OCI-LY3 (cell line): ENCODE measurements around the gene P2RX6.

Source experiments
- H2AFZ ChIP-seq: fragments of 200-600, 300-600 bp; shearing (Covaris generic); 2 replicates; pipeline ENCODE4 v1.6.0; 2014; ENCODE audit warnings: antibody characterized with exemption, low read depth, low read length
- H3K27ac ChIP-seq: fragments of 200-600, 300-600 bp; sonication (generic); 2 replicates; pipeline ENCODE4 v1.5.1; 2014; ENCODE audit warnings: mild to moderate bottlenecking, low read length, moderate library complexity, mixed read lengths
- H3K27me3 ChIP-seq: fragments of 200-600, 300-600 bp; sonication (generic); 2 replicates; pipeline ENCODE4 v1.6.1; 2014; ENCODE audit warnings: low read depth, low read length, mixed read lengths
- H3K36me3 ChIP-seq: fragments of 200-600, 300-600 bp; sonication (generic); replicated peaks from 2 replicates; pipeline ENCODE3; 2014; ENCODE audit warnings: low read depth, low read length, mixed read lengths
- H3K4me1 ChIP-seq: fragments of 300-600, 200-600 bp; sonication (generic); 2 replicates; pipeline ENCODE4 v1.6.1; 2014; ENCODE audit warnings: low read length, mixed read lengths
- H3K4me2 ChIP-seq: fragments of 200-600, 300-600 bp; sonication (generic); 2 replicates; pipeline ENCODE4 v1.6.1; 2014; ENCODE audit warnings: low read length, mixed read lengths
- H3K4me3 ChIP-seq: fragments of 300-600, 200-600 bp; sonication (generic); 2 replicates; pipeline ENCODE4 v1.5.1; 2014; ENCODE audit warnings: antibody characterized with exemption, mild to moderate bottlenecking, low read length, moderate library complexity
- H3K79me2 ChIP-seq: fragments of 300-600, 200-600 bp; shearing (Covaris generic); 2 replicates; pipeline ENCODE4 v1.6.1; 2014; ENCODE audit warnings: mild to moderate bottlenecking, low read length, mixed read lengths
- H3K9ac ChIP-seq: fragments of 300-600, 200-600 bp; shearing (Covaris generic); 2 replicates; pipeline ENCODE4 v1.6.0; 2014; ENCODE audit warnings: mild to moderate bottlenecking, low read length, moderate library complexity
- H3K9me3 ChIP-seq: fragments of 200-600, 300-600 bp; shearing (Covaris generic); 2 replicates; pipeline ENCODE4 v1.6.1; 2014; ENCODE audit warnings: low read length, mixed read lengths; ENCODE audit not compliant: insufficient read depth
- H4K20me1 ChIP-seq: fragments of 200-600, 300-600 bp; sonication (generic); 2 replicates; pipeline ENCODE4 v1.6.1; 2016; ENCODE audit warnings: low read length, mixed read lengths; ENCODE audit not compliant: insufficient read depth
- EZH2phosphoT487 ChIP-seq: fragments of 200-600 bp; shearing (Covaris generic); IDR thresholded peaks from 2 replicates; pipeline ENCODE4 v1.6.1; 2018; ENCODE audit warnings: antibody characterized with exemption, mixed run types, low read depth
- TF ChIP-seq, protein P1 (sequence below): fragments of 200-600, 300-600 bp; sonication (generic); IDR thresholded peaks from 2 replicates; pipeline ENCODE4 v1.5.1; 2014; ENCODE audit warnings: antibody characterized with exemption, low read length, low read depth

Gene P2RX6

DNA sequence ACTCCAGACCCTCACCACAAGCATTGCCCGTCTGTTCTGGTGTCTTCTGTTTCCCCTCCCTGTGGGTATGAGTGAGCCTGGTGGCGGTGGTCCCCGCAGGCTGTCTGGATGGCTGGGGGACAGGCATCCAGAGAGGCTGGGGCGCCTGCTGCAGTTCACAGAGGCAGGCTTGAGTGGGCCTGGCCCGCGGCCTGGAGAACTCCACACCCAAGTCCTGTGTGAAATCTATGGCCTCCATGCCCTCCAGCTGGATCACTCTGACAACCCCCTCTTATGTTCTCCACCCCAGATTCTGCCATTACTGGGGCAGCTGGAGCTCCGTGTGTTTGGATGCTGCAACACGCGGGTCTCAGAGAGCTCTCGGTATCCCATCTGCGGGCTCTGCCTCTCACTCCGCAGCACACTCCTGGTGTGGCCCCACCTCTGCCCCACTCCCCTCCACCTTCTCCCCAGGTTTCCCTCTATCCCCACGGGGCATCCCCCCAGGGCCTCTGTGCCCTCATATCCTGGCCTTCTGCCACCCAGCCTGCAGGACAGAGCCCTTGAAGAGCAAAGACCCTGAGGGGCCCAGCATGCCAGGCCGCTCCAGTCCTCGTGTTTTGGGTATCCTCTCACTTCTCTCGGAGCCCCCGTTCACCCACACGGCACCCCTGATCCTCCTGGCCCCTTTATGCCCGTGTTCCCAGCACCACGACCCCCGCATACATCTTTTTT, 62.1 kb downstream of the P2RX6 start:
- Histone ChIP-seq H3K9me3 (no peaks in the 10 kb centered on the region), H3K9ac (no peak overlapping the region), H3K27ac (no peak overlapping the region), H3K79me2 (no peaks in the 10 kb centered on the region), H3K4me2 (no peak overlapping the region), H4K20me1 (no peaks in the 10 kb centered on the region; the same call in 1 of the 2 replicates), H3K4me3 (no peak overlapping the region), H3K4me1 (no peaks in the 10 kb centered on the region), H3K36me3 (no peaks in the 10 kb centered on the region), H3K27me3 (peaks cover 15% of the 10 kb centered on the region), H2AFZ (no peak overlapping the region)
- no peak for TF ChIP-seq EZH2phosphoT487
- TF ChIP-seq, protein P1, sequence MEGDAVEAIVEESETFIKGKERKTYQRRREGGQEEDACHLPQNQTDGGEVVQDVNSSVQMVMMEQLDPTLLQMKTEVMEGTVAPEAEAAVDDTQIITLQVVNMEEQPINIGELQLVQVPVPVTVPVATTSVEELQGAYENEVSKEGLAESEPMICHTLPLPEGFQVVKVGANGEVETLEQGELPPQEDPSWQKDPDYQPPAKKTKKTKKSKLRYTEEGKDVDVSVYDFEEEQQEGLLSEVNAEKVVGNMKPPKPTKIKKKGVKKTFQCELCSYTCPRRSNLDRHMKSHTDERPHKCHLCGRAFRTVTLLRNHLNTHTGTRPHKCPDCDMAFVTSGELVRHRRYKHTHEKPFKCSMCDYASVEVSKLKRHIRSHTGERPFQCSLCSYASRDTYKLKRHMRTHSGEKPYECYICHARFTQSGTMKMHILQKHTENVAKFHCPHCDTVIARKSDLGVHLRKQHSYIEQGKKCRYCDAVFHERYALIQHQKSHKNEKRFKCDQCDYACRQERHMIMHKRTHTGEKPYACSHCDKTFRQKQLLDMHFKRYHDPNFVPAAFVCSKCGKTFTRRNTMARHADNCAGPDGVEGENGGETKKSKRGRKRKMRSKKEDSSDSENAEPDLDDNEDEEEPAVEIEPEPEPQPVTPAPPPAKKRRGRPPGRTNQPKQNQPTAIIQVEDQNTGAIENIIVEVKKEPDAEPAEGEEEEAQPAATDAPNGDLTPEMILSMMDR, result no peak
